HEK293 (cell line): ENCODE measurements around the gene GRAMD4.

Experiments
- CTCF ChIP-seq: fragments of 450-650 bp; formaldehyde crosslinking; IDR thresholded peaks from 2 replicates; pipeline ENCODE4 v1.5.1; 2016; ENCODE audit warnings: missing biosample characterization, missing genetic modification characterization
- PBX3 ChIP-seq: sonication (generic); formaldehyde crosslinking; IDR thresholded peaks from 2 replicates; pipeline ENCODE4 v1.8.1; 2022; ENCODE audit warnings: mild to moderate bottlenecking, moderate library complexity, missing genetic modification reagents
- RBAK ChIP-seq: fragments of 450-650 bp; formaldehyde crosslinking; IDR thresholded peaks from 2 replicates; pipeline ENCODE4 v1.5.1; 2016; ENCODE audit warnings: missing biosample characterization, missing genetic modification characterization
- ZNF140 ChIP-seq: fragments of 450-650 bp; formaldehyde crosslinking; IDR thresholded peaks from 2 replicates; pipeline ENCODE4 v1.5.1; 2016; ENCODE audit warnings: missing biosample characterization, missing genetic modification characterization
- ZNF302 ChIP-seq: fragments of 450-650 bp; formaldehyde crosslinking; IDR thresholded peaks from 2 replicates; pipeline ENCODE4 v1.5.1; 2016; ENCODE audit warnings: missing biosample characterization, missing genetic modification characterization, low read depth
- ZNF513 ChIP-seq: fragments of 450-650 bp; IDR thresholded peaks from 2 replicates; pipeline ENCODE4 v1.5.1; 2018; ENCODE audit warnings: missing biosample characterization, missing genetic modification characterization
- ZNF830 ChIP-seq: fragments of 450-650 bp; IDR thresholded peaks from 2 replicates; pipeline ENCODE4 v1.5.0; 2018; ENCODE audit warnings: missing biosample characterization, missing genetic modification characterization, low read depth, mild to moderate bottlenecking, moderate library complexity

- TF ChIP-seq RBAK (no peak), ZNF513 (no peak), ZNF302 (tag by site-specific recombination) (no peak), PBX3 (CRISPR knock-in tag) (no peak), CTCF (tag by site-specific recombination) (no peak), ZNF140 (tag by site-specific recombination) (no peak), ZNF830 (no peak)
Observed at GRCh38 chr22:46726066-46726985, 106.1 kb downstream of the GRAMD4 start.
